IMR-90 (cell line): ENCODE data around the gene ITGA3. TPM values are rescaled to one million over a fixed set of nuclear protein-coding genes. Genes with fewer than 3 reads are reported as not detected.
"Not testable (repeated sequence)": the region's sequence is repeated elsewhere in the genome, so short reads cannot be mapped to it uniquely, and the experiment has no call there.

Source experiments
- ATAC-seq: fragments of 200-7000 bp; cut with Tn5 transposase; 2 replicates; pipeline ENCODE4 v1.9.1; 2020; ENCODE audit warnings: low read depth, mild to moderate bottlenecking, moderate library complexity
- BruUV-seq: library from RNA; stranded (reverse); fragments of 400-500 nt; replicated peaks from 2 replicates; lab custom pipeline; 2021; lab: Mats Ljungman, UMichigan
- CTCF ChIA-PET: fragments of 300-600 bp; formaldehyde crosslinking; extraction: SDS; loops from one replicate; lab custom pipeline; 2021; ENCODE audit warnings: antibody characterized with exemption; lab: Yijun Ruan, JAX
- POLR2A ChIA-PET: fragments of 300-600 bp; sonication (Branson Sonifier 250); formaldehyde crosslinking; loops from one replicate; lab custom pipeline; 2022; ENCODE audit warnings: antibody characterized with exemption; ENCODE audit not compliant: unreplicated experiment; lab: Charles Lee
- DNase-seq: peaks from one replicate; pipeline ENCODE4 v3.0.0; 2013
- H2AFZ ChIP-seq: replicated peaks from 2 replicates; pipeline ENCODE3; 2013; ENCODE audit warnings: low read length, mild to moderate bottlenecking; ENCODE audit not compliant: poor library complexity
- H2AK5ac ChIP-seq: 2 replicates; pipeline ENCODE4 v1.6.1; 2013; ENCODE audit warnings: low read depth, low read length, inconsistent platforms
- H2AK9ac ChIP-seq: replicated peaks from 2 replicates; pipeline ENCODE3; 2013; ENCODE audit warnings: mild to moderate bottlenecking, low read depth, low read length, moderate library complexity; ENCODE audit not compliant: poor library complexity
- H2BK120ac ChIP-seq: 2 replicates; pipeline ENCODE4 v1.6.1; 2013; ENCODE audit warnings: low read depth, low read length, inconsistent platforms
- H2BK15ac ChIP-seq: 3 replicates; pipeline ENCODE4 v1.6.1; 2013; ENCODE audit warnings: low read depth, low read length, inconsistent platforms
- H2BK20ac ChIP-seq: 2 replicates; pipeline ENCODE4 v1.6.1; 2013; ENCODE audit warnings: low read depth, mild to moderate bottlenecking, inconsistent platforms, low read length, moderate library complexity
- H2BK5ac ChIP-seq: 2 replicates; pipeline ENCODE4 v1.6.1; 2013; ENCODE audit warnings: mild to moderate bottlenecking, low read depth, low read length, inconsistent platforms; ENCODE audit not compliant: poor library complexity, severe bottlenecking
- H3K14ac ChIP-seq: replicated peaks from 2 replicates; pipeline ENCODE4 v1.6.1; 2013; ENCODE audit warnings: low read depth, low read length, inconsistent platforms
- H3K18ac ChIP-seq: 2 replicates; pipeline ENCODE4 v1.6.1; 2013; ENCODE audit warnings: low read depth, low read length, control low read depth
- H3K23ac ChIP-seq: 2 replicates; pipeline ENCODE4 v1.6.1; 2013; ENCODE audit warnings: low read depth, low read length, inconsistent platforms
- H3K27ac ChIP-seq: 2 replicates; pipeline ENCODE4 v1.5.1; 2013; ENCODE audit warnings: mild to moderate bottlenecking, control low read depth, low read length; ENCODE audit not compliant: insufficient read depth
- H3K27me3 ChIP-seq: 2 replicates; pipeline ENCODE4 v1.6.1; 2013; ENCODE audit warnings: low read length; ENCODE audit not compliant: control insufficient read depth, insufficient read depth
- H3K36me3 ChIP-seq: 2 replicates; pipeline ENCODE4 v1.6.1; 2013; ENCODE audit warnings: low read length, mixed read lengths; ENCODE audit not compliant: control insufficient read depth, insufficient read depth
- H3K4ac ChIP-seq: 2 replicates; pipeline ENCODE4 v1.6.1; 2013; ENCODE audit warnings: low read depth, low read length, inconsistent platforms
- H3K4me1 ChIP-seq: 2 replicates; pipeline ENCODE4 v1.6.1; 2013; ENCODE audit warnings: low read length, mixed read lengths; ENCODE audit not compliant: control insufficient read depth, insufficient read depth
- H3K4me2 ChIP-seq: 2 replicates; pipeline ENCODE4 v1.6.1; 2013; ENCODE audit warnings: low read depth, mild to moderate bottlenecking, control low read depth, low read length, moderate library complexity
- H3K4me3 ChIP-seq: 2 replicates; pipeline ENCODE4 v1.5.1; 2013; ENCODE audit warnings: low read depth, mild to moderate bottlenecking, control low read depth, low read length, moderate library complexity; ENCODE audit not compliant: insufficient read depth
- H3K56ac ChIP-seq: 2 replicates; pipeline ENCODE4 v1.6.1; 2013; ENCODE audit warnings: low read length, inconsistent platforms; ENCODE audit not compliant: insufficient read depth; ENCODE audit errors: extremely low read depth
- H3K79me1 ChIP-seq, 2 experiments: 2 replicates each; pipeline ENCODE4 v1.6.1; 2013; ENCODE audit warnings: low read length in 2 of 2, inconsistent platforms in 1 of 2, low read depth in 1 of 2
- H3K9ac ChIP-seq: 2 replicates; pipeline ENCODE4 v1.6.1; 2013; ENCODE audit warnings: low read depth, low read length, control low read depth
- H3K9me1 ChIP-seq: 2 replicates; pipeline ENCODE4 v1.6.1; 2013; ENCODE audit warnings: low read length, inconsistent platforms; ENCODE audit not compliant: insufficient read depth
- H3K9me3 ChIP-seq: 2 replicates; pipeline ENCODE4 v1.6.1; 2013; ENCODE audit warnings: low read length; ENCODE audit not compliant: control insufficient read depth, insufficient read depth
- H4K20me1 ChIP-seq: 2 replicates; pipeline ENCODE4 v1.6.1; 2013; ENCODE audit warnings: low read length, inconsistent platforms; ENCODE audit not compliant: insufficient read depth
- H4K5ac ChIP-seq: 2 replicates; pipeline ENCODE4 v1.6.1; 2013; ENCODE audit warnings: mild to moderate bottlenecking, low read depth, low read length, control low read depth
- H4K8ac ChIP-seq, 2 experiments: 2 replicates each; pipeline ENCODE4 v1.6.1; 2013; ENCODE audit warnings: low read depth in 2 of 2, low read length in 2 of 2, control low read depth in 1 of 2, inconsistent platforms in 1 of 2
- H4K91ac ChIP-seq: 2 replicates; pipeline ENCODE4 v1.6.1; 2013; ENCODE audit warnings: low read depth, low read length, inconsistent platforms; ENCODE audit not compliant: insufficient read depth
- WGBS, 2 experiments: methylation state at CpG; one replicate each; pipeline versions ENCODE4 v1.1.5 to v1.1.7; 2013; ENCODE audit warnings: missing lambda C conversion rate in 2 of 2; ENCODE audit not compliant: insufficient read length in 1 of 2; ENCODE audit errors: extremely low coverage in 2 of 2; 5-methylcytosine and 5-hydroxymethylcytosine counted together
- dilution Hi-C: fragments of 300-500 bp; cut with HindIII; formaldehyde crosslinking; loops from one replicate; pipeline ENCODE4 v1.14.3; 2018; ENCODE audit warnings: low sequenced_read_pairs; ENCODE audit not compliant: unreplicated experiment
- in situ Hi-C: fragments of 300-500 bp; cut with MboI; formaldehyde crosslinking; loops from 3 replicates; pipeline ENCODE4 v1.14.3; 2019; ENCODE audit warnings: low sequenced_read_pairs, inconsistent platforms, mixed read lengths
- intact Hi-C: fragments of 100-400 bp; cut with micrococcal nuclease; formaldehyde crosslinking; loops from 2 replicates; pipeline ENCODE4 v1.10.0; 2022
- polyA plus RNA-seq, 3 experiments: library from polyadenylated mRNA; depleted of rRNA; stranded (reverse); fragments of >200 nt; gene quantifications; 2 replicates each; pipeline ENCODE4 v1.2.3, GENCODE V29; 2012; ENCODE audit warnings: low replicate concordance in 1 of 3
- total RNA-seq: library from RNA; depleted of rRNA; stranded (reverse); fragments of >200 nt; gene quantifications from 2 replicates; pipeline ENCODE4 v1.2.3, GENCODE V29; 2012

ITGA3 gene
- total and polyA plus RNA-seq, 2 of the 4 experiments (the other 2 are of a cell fraction), result 78.0 to 202 TPM

- H2AK5ac ChIP-seq, H4K20me1 ChIP-seq, H3K79me1 ChIP-seq, H2BK20ac ChIP-seq, POLR2A ChIA-PET, H2AFZ ChIP-seq, in situ Hi-C loops, H4K5ac ChIP-seq, H3K9ac ChIP-seq, H3K27ac ChIP-seq, dilution Hi-C loops, H3K18ac ChIP-seq, H3K4ac ChIP-seq, H2BK120ac ChIP-seq, H3K9me3 ChIP-seq, H3K23ac ChIP-seq, H2BK5ac ChIP-seq, H2BK15ac ChIP-seq, ATAC-seq, H3K4me3 ChIP-seq, H2AK9ac ChIP-seq, intact Hi-C loops, H4K91ac ChIP-seq, H3K27me3 ChIP-seq, H3K36me3 ChIP-seq, H4K8ac ChIP-seq, DNase-seq, H3K14ac ChIP-seq, H3K56ac ChIP-seq, BruUV-seq, H3K4me2 ChIP-seq: not testable (repeated sequence)
- WGBS, 2 experiments, result no CpG with 5 or more reads among the region's 5 CpGs
- CTCF ChIA-PET, result interaction anchor here (1.0 kb wide), 1 partner anchor 13 kb away, joined by 3 read pairs; no protein-coding TSS in a partner anchor
- H3K9me1 ChIP-seq, result peaks cover 18% of the 10 kb centered on the region; the same call in 1 of the 2 replicates
- H3K4me1 ChIP-seq, result peaks cover 25% of the 10 kb centered on the region
Measured at GRCh38 chr17:50040496-50040895, 15.4 kb upstream of the ITGA3 start.
